Measurements from ENCODE around the gene PSMD8. TPM values are rescaled to one million over a fixed set of nuclear protein-coding genes. Genes with fewer than 3 reads are reported as not detected.
A peak's percentile ranks its signal among the peaks of the same experiment; 100 is the strongest.

PSMD8 gene
- total RNA-seq, 1 experiment from 2014 or later = 195 TPM

GRCh38 chr19:38402967-38403674 is 28.8 kb downstream of the PSMD8 start, which contains the start of gene FAM98C:
Gene FAM98C, plus strand, starts transcription at chr19:38403093. Its CDS starts 61 bp downstream, at chr19:38403154.
- Histone ChIP-seq H3K27ac (ENCODE audit: low read depth, low read length) (peak within 1 kb of the TSS; percentile 95), H3K36me3 (ENCODE audit: control insufficient read depth in 1 of 2, insufficient read depth in 2 of 2, low read length in 2 of 2) (peaks cover 9% of the 10 kb centered on the region in 2 experiments; a peak in 2 of 4 replicates), H2AFZ (ENCODE audit: low read depth, low read length, poor library complexity, severe bottlenecking) (no peak within 1 kb of the TSS), H3K9me3 (ENCODE audit: control insufficient read depth in 1 of 2, insufficient read depth in 1 of 2, low read depth in 1 of 2, low read length in 2 of 2) (no peaks in the 10 kb centered on the region), H3K4me1 (ENCODE audit: control insufficient read depth in 1 of 2, insufficient read depth in 2 of 2, low read length in 2 of 2) (peaks cover 8 to 17% of the 10 kb centered on the region in 2 experiments; a peak in 3 of 4 replicates), H3K4me2 (ENCODE audit: low read length) (peak within 1 kb of the TSS; percentile 93), H3K9ac (ENCODE audit: low read length) (peak within 1 kb of the TSS; percentile 80), H3K9me2 (ENCODE audit: insufficient read depth) (no peaks in the 10 kb centered on the region), H3K79me2 (ENCODE audit: insufficient read depth, low read length) (peaks cover 9% of the 10 kb centered on the region; the same call in 1 of the 2 replicates), H3K4me3 (replicated peaks in 1 of 2; ENCODE audit: low read depth in 1 of 2, low read length in 2 of 2) (peak within 1 kb of the TSS; percentile 82 to 91), H3K27me3 (ENCODE audit: insufficient read depth, low read length) (no peaks in the 10 kb centered on the region), H4K20me1 (ENCODE audit: insufficient read depth) (no peaks in the 10 kb centered on the region)
- ChIA-PET POLR2A (interaction anchor here (0.6 to 3.0 kb wide), 15 partner anchors 9 to 527 kb away, joined by 3 to 22 read pairs (median 3); partner anchors contain the start of genes CATSPERG, EIF3K, GGN and MRPS12), RAD21 (ENCODE audit: low non-redundant PET in 1 of 2, low total read pairs in 2 of 2, uncharacterized antibody in 2 of 2, unreplicated experiment in 2 of 2) (interaction anchor here (0.5 to 1.4 kb wide), 11 partner anchors 15 to 718 kb away, joined by 3 to 11 read pairs (median 4); partner anchors contain the start of genes GGN (in 2 of the 2) and SPRED3 (in 1 of the 2)), CTCF (interaction anchor here (0.6 to 3.3 kb wide), 53 partner anchors 9 to 648 kb away, joined by 3 to 49 read pairs (median 5); partner anchors contain the start of genes ACTN4, EIF3K, GGN and MRPS12)
- DNase-seq (ENCODE audit: low read depth, low spot score) (peak; percentile 92), ATAC-seq (peak; percentile 98)
- no TSS peak for BruUV-seq (replicated peaks)
- intact Hi-C loops (cut with micrococcal nuclease) = loop anchor here (1.0 to 10.0 kb wide), 4 partner anchors 112 to 527 kb away; partner anchors contain the start of genes MRPS12 and SARS2
- TF ChIP-seq EZH2phosphoT487 (IDR thresholded peaks at IDR 0.05; ENCODE audit: borderline replicate concordance) (no peak), TCF7L2 (IDR thresholded peaks at IDR 0.05; ENCODE audit: borderline replicate concordance, extremely low read depth, insufficient read depth, insufficient read length) (no peak), ZNF274 (IDR thresholded peaks at IDR 0.05; ENCODE audit: low read depth, low read length) (no peak), POLR2AphosphoS5 (IDR thresholded peaks at IDR 0.05; ENCODE audit: low read depth, low read length) (peak; percentile 47; the same call in 1 of the 2 replicates), YY1 (IDR thresholded peaks at IDR 0.05; ENCODE audit: extremely low read depth, insufficient replicate concordance, low read depth, low read length) (peak; percentile 23), RAD21 (IDR thresholded peaks at IDR 0.05; ENCODE audit: low read depth) (peak; percentile 94), ELF1 (IDR thresholded peaks at IDR 0.05; ENCODE audit: borderline replicate concordance, low read depth) (no peak; the same call in 1 of the 2 replicates), REST (IDR thresholded peaks at IDR 0.05; ENCODE audit: low read depth) (no peak), SRF (IDR thresholded peaks at IDR 0.05; ENCODE audit: low read depth) (no peak), ZFX (IDR thresholded peaks at IDR 0.05) (peak; percentile 86; the same call in 1 of the 2 replicates), CBX3 (IDR thresholded peaks at IDR 0.05; ENCODE audit: low read depth) (peak; percentile 72; the same call in 1 of the 2 replicates), CTCF (IDR thresholded peaks at IDR 0.05 in 2 of 3, conservative IDR thresholded peaks at IDR 0.05 in 1 of 3; ENCODE audit: borderline replicate concordance in 1 of 3, insufficient read depth in 1 of 3, low read depth in 2 of 3, low read length in 2 of 3) (peak; percentile 85 to 90 (median 89)), CEBPB (IDR thresholded peaks at IDR 0.05; ENCODE audit: low read depth) (no peak)
- TF ChIP-seq, protein P1, sequence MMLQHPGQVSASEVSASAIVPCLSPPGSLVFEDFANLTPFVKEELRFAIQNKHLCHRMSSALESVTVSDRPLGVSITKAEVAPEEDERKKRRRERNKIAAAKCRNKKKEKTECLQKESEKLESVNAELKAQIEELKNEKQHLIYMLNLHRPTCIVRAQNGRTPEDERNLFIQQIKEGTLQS (IDR thresholded peaks at IDR 0.05) = no peak
- TF ChIP-seq, protein P2, sequence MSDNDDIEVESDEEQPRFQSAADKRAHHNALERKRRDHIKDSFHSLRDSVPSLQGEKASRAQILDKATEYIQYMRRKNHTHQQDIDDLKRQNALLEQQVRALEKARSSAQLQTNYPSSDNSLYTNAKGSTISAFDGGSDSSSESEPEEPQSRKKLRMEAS (IDR thresholded peaks at IDR 0.05) = peak; percentile 92
- TF ChIP-seq, protein P3, sequence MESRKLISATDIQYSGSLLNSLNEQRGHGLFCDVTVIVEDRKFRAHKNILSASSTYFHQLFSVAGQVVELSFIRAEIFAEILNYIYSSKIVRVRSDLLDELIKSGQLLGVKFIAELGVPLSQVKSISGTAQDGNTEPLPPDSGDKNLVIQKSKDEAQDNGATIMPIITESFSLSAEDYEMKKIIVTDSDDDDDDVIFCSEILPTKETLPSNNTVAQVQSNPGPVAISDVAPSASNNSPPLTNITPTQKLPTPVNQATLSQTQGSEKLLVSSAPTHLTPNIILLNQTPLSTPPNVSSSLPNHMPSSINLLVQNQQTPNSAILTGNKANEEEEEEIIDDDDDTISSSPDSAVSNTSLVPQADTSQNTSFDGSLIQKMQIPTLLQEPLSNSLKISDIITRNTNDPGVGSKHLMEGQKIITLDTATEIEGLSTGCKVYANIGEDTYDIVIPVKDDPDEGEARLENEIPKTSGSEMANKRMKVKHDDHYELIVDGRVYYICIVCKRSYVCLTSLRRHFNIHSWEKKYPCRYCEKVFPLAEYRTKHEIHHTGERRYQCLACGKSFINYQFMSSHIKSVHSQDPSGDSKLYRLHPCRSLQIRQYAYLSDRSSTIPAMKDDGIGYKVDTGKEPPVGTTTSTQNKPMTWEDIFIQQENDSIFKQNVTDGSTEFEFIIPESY (IDR thresholded peaks at IDR 0.05; ENCODE audit: extremely low read depth, insufficient replicate concordance, low read length) = no peak
